OCI-LY3 (cell line): ENCODE measurements around the gene PRR23E.

ENCODE experiments used
- H2AFZ ChIP-seq: fragments of 200-600, 300-600 bp; shearing (Covaris generic); 2 replicates; pipeline ENCODE4 v1.6.0; 2014; ENCODE audit warnings: antibody characterized with exemption, low read depth, low read length
- H3K27ac ChIP-seq: fragments of 200-600, 300-600 bp; sonication (generic); 2 replicates; pipeline ENCODE4 v1.5.1; 2014; ENCODE audit warnings: mild to moderate bottlenecking, low read length, moderate library complexity, mixed read lengths
- H3K27me3 ChIP-seq: fragments of 200-600, 300-600 bp; sonication (generic); 2 replicates; pipeline ENCODE4 v1.6.1; 2014; ENCODE audit warnings: low read depth, low read length, mixed read lengths
- H3K36me3 ChIP-seq: fragments of 200-600, 300-600 bp; sonication (generic); replicated peaks from 2 replicates; pipeline ENCODE3; 2014; ENCODE audit warnings: low read depth, low read length, mixed read lengths
- H3K4me1 ChIP-seq: fragments of 300-600, 200-600 bp; sonication (generic); 2 replicates; pipeline ENCODE4 v1.6.1; 2014; ENCODE audit warnings: low read length, mixed read lengths
- H3K4me2 ChIP-seq: fragments of 200-600, 300-600 bp; sonication (generic); 2 replicates; pipeline ENCODE4 v1.6.1; 2014; ENCODE audit warnings: low read length, mixed read lengths
- H3K4me3 ChIP-seq: fragments of 300-600, 200-600 bp; sonication (generic); 2 replicates; pipeline ENCODE4 v1.5.1; 2014; ENCODE audit warnings: antibody characterized with exemption, mild to moderate bottlenecking, low read length, moderate library complexity
- H3K79me2 ChIP-seq: fragments of 300-600, 200-600 bp; shearing (Covaris generic); 2 replicates; pipeline ENCODE4 v1.6.1; 2014; ENCODE audit warnings: mild to moderate bottlenecking, low read length, mixed read lengths
- H3K9ac ChIP-seq: fragments of 300-600, 200-600 bp; shearing (Covaris generic); 2 replicates; pipeline ENCODE4 v1.6.0; 2014; ENCODE audit warnings: mild to moderate bottlenecking, low read length, moderate library complexity
- H3K9me3 ChIP-seq: fragments of 200-600, 300-600 bp; shearing (Covaris generic); 2 replicates; pipeline ENCODE4 v1.6.1; 2014; ENCODE audit warnings: low read length, mixed read lengths; ENCODE audit not compliant: insufficient read depth
- H4K20me1 ChIP-seq: fragments of 200-600, 300-600 bp; sonication (generic); 2 replicates; pipeline ENCODE4 v1.6.1; 2016; ENCODE audit warnings: low read length, mixed read lengths; ENCODE audit not compliant: insufficient read depth
- CTCF ChIP-seq: fragments of 200-600, 300-600 bp; sonication (generic); IDR thresholded peaks from 2 replicates; pipeline ENCODE4 v1.5.1; 2014; ENCODE audit warnings: antibody characterized with exemption, low read length, low read depth
- EZH2phosphoT487 ChIP-seq: fragments of 200-600 bp; shearing (Covaris generic); IDR thresholded peaks from 2 replicates; pipeline ENCODE4 v1.6.1; 2018; ENCODE audit warnings: antibody characterized with exemption, mixed run types, low read depth

The PRR23E gene

GRCh38 chr3:127226457-127226856, 33.5 kb downstream of the PRR23E start:
- Histone ChIP-seq H4K20me1 (no peaks in the 10 kb centered on the region), H3K27ac (no peak overlapping the region), H3K9me3 (no peaks in the 10 kb centered on the region; the same call in 1 of the 2 replicates), H3K4me3 (no peak overlapping the region), H3K9ac (no peak overlapping the region), H2AFZ (no peak overlapping the region), H3K4me2 (no peak overlapping the region), H3K27me3 (0 out of 2 replicates have a peak, but pooled peaks cover 2% of the 10 kb centered on the region), H3K79me2 (no peaks in the 10 kb centered on the region), H3K4me1 (peaks cover 22% of the 10 kb centered on the region), H3K36me3 (no peaks in the 10 kb centered on the region)
- TF ChIP-seq CTCF: no peak
- no peak for TF ChIP-seq EZH2phosphoT487

GRCh38 chr3:127226946-127227842, 34.3 kb downstream of the PRR23E start:
- H3K4me1 ChIP-seq: peaks cover 15% of the 10 kb centered on the region
- H4K20me1 ChIP-seq: no peaks in the 10 kb centered on the region
- H2AFZ ChIP-seq: no peak overlapping the region
- H3K27ac ChIP-seq: no peak overlapping the region
- H3K79me2 ChIP-seq: no peaks in the 10 kb centered on the region
- TF ChIP-seq EZH2phosphoT487 (no peak), CTCF (no peak)
- H3K4me2 ChIP-seq: no peak overlapping the region
- no peaks in the 10 kb centered on the region; the same call in 1 of the 2 replicates for H3K9me3 ChIP-seq
- H3K36me3 ChIP-seq: no peaks in the 10 kb centered on the region
- no peak overlapping the region for H3K4me3 ChIP-seq
- no peak overlapping the region for H3K9ac ChIP-seq
- 0 out of 2 replicates have a peak, but pooled peaks cover 2% of the 10 kb centered on the region for H3K27me3 ChIP-seq

- H3K27me3 ChIP-seq: 0 out of 2 replicates have a peak, but pooled peaks cover 2% of the 10 kb centered on the region
- H3K9me3 ChIP-seq: no peaks in the 10 kb centered on the region; the same call in 1 of the 2 replicates
- H3K4me1 ChIP-seq: peaks cover 6% of the 10 kb centered on the region
- TF ChIP-seq CTCF: no peak
- no peak for TF ChIP-seq EZH2phosphoT487
- H3K4me3 ChIP-seq: no peak overlapping the region
- no peaks in the 10 kb centered on the region for H4K20me1 ChIP-seq
- no peak overlapping the region for H3K9ac ChIP-seq
- H3K4me2 ChIP-seq: no peak overlapping the region
- no peaks in the 10 kb centered on the region for H3K79me2 ChIP-seq
- no peak overlapping the region for H3K27ac ChIP-seq
- H2AFZ ChIP-seq: no peak overlapping the region
- H3K36me3 ChIP-seq: no peaks in the 10 kb centered on the region
Observed at GRCh38 chr3:127228866-127229265, 35.9 kb downstream of the PRR23E start.

GRCh38 chr3:127233371-127233770, 40.4 kb downstream of the PRR23E start:
- Histone ChIP-seq H3K4me1 (no peaks in the 10 kb centered on the region), H3K27me3 (peaks cover 5% of the 10 kb centered on the region; the same call in 1 of the 2 replicates), H3K4me3 (no peak overlapping the region), H3K9ac (no peak overlapping the region), H3K9me3 (no peaks in the 10 kb centered on the region), H3K27ac (no peak overlapping the region), H4K20me1 (no peaks in the 10 kb centered on the region), H2AFZ (no peak overlapping the region), H3K79me2 (no peaks in the 10 kb centered on the region), H3K36me3 (no peaks in the 10 kb centered on the region), H3K4me2 (no peak overlapping the region)
- TF ChIP-seq EZH2phosphoT487: no peak
- no peak for TF ChIP-seq CTCF
